ENCODE measurements around the gene CRYZL1. TPM values are rescaled to one million over a fixed set of nuclear protein-coding genes. Genes with fewer than 3 reads are reported as not detected.
A peak's percentile ranks its signal among the peaks of the same experiment; 100 is the strongest.

Gene CRYZL1
- total and polyA plus RNA-seq, 2 of the 8 experiments (the other 6 are each of a cell fraction or from before 2014, with no cell fraction given), result 15.6 to 15.8 TPM

- TF ChIP-seq YY1 (IDR thresholded peaks at IDR 0.05; ENCODE audit: low read depth, low read length) (peak; percentile 30; the same call in 1 of the 2 replicates), RFX5 (IDR thresholded peaks at IDR 0.05; ENCODE audit: borderline replicate concordance, low read depth, low read length) (no peak), FOSL1 (IDR thresholded peaks at IDR 0.05; ENCODE audit: insufficient read depth, low read depth, low read length) (0 out of 2 replicates have a peak, but pooled peaks have one; percentile 5), POLR2A (IDR thresholded peaks at IDR 0.05; ENCODE audit: control extremely low read depth in 1 of 2, low read depth in 2 of 2, low read length in 2 of 2) (peak; percentile 37 to 66), HDAC2 (IDR thresholded peaks at IDR 0.05; ENCODE audit: borderline replicate concordance in 1 of 2, low read depth in 2 of 2, low read length in 2 of 2) (no peak), TAF7 (optimal IDR thresholded peaks at IDR 0.05; ENCODE audit: borderline replicate concordance, low read depth, low read length) (peak; percentile 67), ZNF274 (IDR thresholded peaks at IDR 0.05; ENCODE audit: borderline replicate concordance, extremely low read depth, low read length) (no peak), SP1 (IDR thresholded peaks at IDR 0.05; ENCODE audit: low read depth, low read length) (no peak), SIN3A (conservative IDR thresholded peaks at IDR 0.05 in 1 of 2, IDR thresholded peaks at IDR 0.05 in 1 of 2; ENCODE audit: low read depth in 1 of 2, low read length in 2 of 2) (peak; percentile 15 to 76; a peak in 3 of 4 replicates), POLR2AphosphoS5 (IDR thresholded peaks at IDR 0.05; ENCODE audit: low read depth, low read length) (peak; percentile 34; the same call in 1 of the 2 replicates), TCF12 (IDR thresholded peaks at IDR 0.05; ENCODE audit: low read depth, low read length) (no peak), CHD2 (IDR thresholded peaks at IDR 0.05; ENCODE audit: low read length) (no peak), TBP (IDR thresholded peaks at IDR 0.05; ENCODE audit: low read depth, low read length) (peak; percentile 20; the same call in 1 of the 2 replicates), NRF1 (IDR thresholded peaks at IDR 0.05; ENCODE audit: low read depth, low read length) (peak; percentile 78), RXRA (IDR thresholded peaks at IDR 0.05; ENCODE audit: insufficient read depth, low read depth, low read length) (no peak), E2F6 (IDR thresholded peaks at IDR 0.05) (no peak; the same call in 1 of the 2 replicates)
- TF ChIP-seq, protein P1, sequence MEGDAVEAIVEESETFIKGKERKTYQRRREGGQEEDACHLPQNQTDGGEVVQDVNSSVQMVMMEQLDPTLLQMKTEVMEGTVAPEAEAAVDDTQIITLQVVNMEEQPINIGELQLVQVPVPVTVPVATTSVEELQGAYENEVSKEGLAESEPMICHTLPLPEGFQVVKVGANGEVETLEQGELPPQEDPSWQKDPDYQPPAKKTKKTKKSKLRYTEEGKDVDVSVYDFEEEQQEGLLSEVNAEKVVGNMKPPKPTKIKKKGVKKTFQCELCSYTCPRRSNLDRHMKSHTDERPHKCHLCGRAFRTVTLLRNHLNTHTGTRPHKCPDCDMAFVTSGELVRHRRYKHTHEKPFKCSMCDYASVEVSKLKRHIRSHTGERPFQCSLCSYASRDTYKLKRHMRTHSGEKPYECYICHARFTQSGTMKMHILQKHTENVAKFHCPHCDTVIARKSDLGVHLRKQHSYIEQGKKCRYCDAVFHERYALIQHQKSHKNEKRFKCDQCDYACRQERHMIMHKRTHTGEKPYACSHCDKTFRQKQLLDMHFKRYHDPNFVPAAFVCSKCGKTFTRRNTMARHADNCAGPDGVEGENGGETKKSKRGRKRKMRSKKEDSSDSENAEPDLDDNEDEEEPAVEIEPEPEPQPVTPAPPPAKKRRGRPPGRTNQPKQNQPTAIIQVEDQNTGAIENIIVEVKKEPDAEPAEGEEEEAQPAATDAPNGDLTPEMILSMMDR (IDR thresholded peaks at IDR 0.05; ENCODE audit: control extremely low read depth in 1 of 3, insufficient read depth in 1 of 3, low read depth in 1 of 3, low read length in 3 of 3), result no peak
- TF ChIP-seq, protein P2, sequence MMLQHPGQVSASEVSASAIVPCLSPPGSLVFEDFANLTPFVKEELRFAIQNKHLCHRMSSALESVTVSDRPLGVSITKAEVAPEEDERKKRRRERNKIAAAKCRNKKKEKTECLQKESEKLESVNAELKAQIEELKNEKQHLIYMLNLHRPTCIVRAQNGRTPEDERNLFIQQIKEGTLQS (IDR thresholded peaks at IDR 0.05; ENCODE audit: insufficient read depth, low read depth, low read length), result no peak
These were observed 52.8 kb downstream of the CRYZL1 start, which contains the start of gene DONSON (continued) for GRCh38 chr21:33588485-33589335.

Data from H1 (cell line).